Thoracic aorta (tissue), 2 donors: Measurements from ENCODE around the gene RIMS4. TPM values are rescaled to one million over a fixed set of nuclear protein-coding genes. Genes with fewer than 3 reads are reported as not detected.
A peak's percentile ranks its signal among the peaks of the same experiment; 100 is the strongest.

ENCODE experiments used
- ATAC-seq: fragments of 150-250 bp; one replicate; pipeline ENCODE4 v1.8.0; 2017; ENCODE audit warnings: low read depth; ENCODE audit not compliant: insufficient number of reproducible peaks, low FRiP score
- DNase-seq: peaks from one replicate; pipeline ENCODE4 v3.0.0-alpha.2; 2020; ENCODE audit warnings: low spot score
- H3K27ac ChIP-seq, 2 donors: fragments of 200-600 bp; sonication (generic); 1 replicate in 1 of 2; 2 replicates in 1 of 2; pipeline ENCODE4 v1.5.1; 2016; ENCODE audit warnings: mild to moderate bottlenecking in 2 of 2, moderate library complexity in 2 of 2
- H3K27me3 ChIP-seq: fragments of 200-600 bp; sonication (generic); replicated peaks from 2 replicates; pipeline ENCODE4 v1.6.0; 2016; ENCODE audit warnings: mild to moderate bottlenecking; ENCODE audit not compliant: insufficient read depth
- H3K36me3 ChIP-seq: fragments of 200-600 bp; sonication (generic); one replicate; pipeline ENCODE4 v1.5.1; 2016
- H3K4me1 ChIP-seq, 2 donors: fragments of 200-600 bp; sonication (generic); 1 replicate in 1 of 2; 2 replicates in 1 of 2; pipeline versions ENCODE4 v1.5.1 to v1.6.0; 2016; ENCODE audit warnings: low read depth in 2 of 2, mild to moderate bottlenecking in 1 of 2; ENCODE audit not compliant: control insufficient read depth in 1 of 2
- H3K4me3 ChIP-seq: fragments of 200-600 bp; sonication (generic); 2 replicates; pipeline ENCODE4 v1.5.1; 2016; ENCODE audit warnings: mild to moderate bottlenecking
- H3K9me3 ChIP-seq: fragments of 200-600 bp; sonication (generic); 2 replicates; pipeline ENCODE4 v1.5.1; 2016
- CTCF ChIP-seq: fragments of 200-600 bp; sonication (generic); IDR thresholded peaks from one replicate; pipeline ENCODE4 v1.5.1; 2019; ENCODE audit warnings: antibody characterized with exemption
- total RNA-seq, 2 donors: library from RNA; depleted of rRNA; stranded (reverse); fragments of >200 nt; gene quantifications; one replicate each; pipeline versions ENCODE4 v1.1.0 to v1.2.3, GENCODE V29; 2016

The RIMS4 gene
- total RNA-seq, 2 donors from 2014 or later: 2.4 to 13.5 TPM

- DNase-seq (no peak), ATAC-seq (no peak)
- no peak for TF ChIP-seq CTCF
- Histone ChIP-seq H3K36me3 (no peaks in the 10 kb centered on the region), H3K27me3 (peaks cover 8% of the 10 kb centered on the region), H3K9me3 (peaks cover 7% of the 10 kb centered on the region), H3K27ac (no peak overlapping the region), H3K4me3 (no peak overlapping the region), H3K4me1 (peaks cover 5 to 13% of the 10 kb centered on the region in 2 donors)
Measured at GRCh38 chr20:44811150-44811685, 872 bp upstream of the RIMS4 start.

DNA sequence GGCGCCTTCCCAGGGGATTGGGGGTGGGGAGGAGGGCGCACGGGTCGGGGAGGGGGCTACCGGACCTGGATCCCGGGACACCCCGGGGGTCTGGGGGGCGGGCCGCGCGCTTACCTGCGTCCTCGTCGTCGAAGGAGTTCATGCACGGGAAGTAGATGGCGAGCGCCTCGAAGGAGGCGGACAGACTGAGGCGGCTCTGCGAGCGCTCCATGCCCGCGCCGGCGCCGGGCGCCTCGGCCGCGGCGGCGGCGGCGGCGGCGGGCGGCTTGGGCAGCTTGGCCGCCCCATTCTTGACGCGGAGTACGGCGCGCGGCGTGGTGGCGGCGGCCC is 320 bp downstream of the RIMS4 start:
- no peak for ATAC-seq
- Histone ChIP-seq H3K36me3 (no peaks in the 10 kb centered on the region), H3K27me3 (peaks cover 8% of the 10 kb centered on the region), H3K4me3 (peak overlapping the region; percentile 63), H3K4me1 (peaks cover 5 to 23% of the 10 kb centered on the region in 2 donors), H3K27ac (no peak overlapping the region), H3K9me3 (peaks cover 7% of the 10 kb centered on the region)
- TF ChIP-seq CTCF: no peak
- no peak for DNase-seq

DNA sequence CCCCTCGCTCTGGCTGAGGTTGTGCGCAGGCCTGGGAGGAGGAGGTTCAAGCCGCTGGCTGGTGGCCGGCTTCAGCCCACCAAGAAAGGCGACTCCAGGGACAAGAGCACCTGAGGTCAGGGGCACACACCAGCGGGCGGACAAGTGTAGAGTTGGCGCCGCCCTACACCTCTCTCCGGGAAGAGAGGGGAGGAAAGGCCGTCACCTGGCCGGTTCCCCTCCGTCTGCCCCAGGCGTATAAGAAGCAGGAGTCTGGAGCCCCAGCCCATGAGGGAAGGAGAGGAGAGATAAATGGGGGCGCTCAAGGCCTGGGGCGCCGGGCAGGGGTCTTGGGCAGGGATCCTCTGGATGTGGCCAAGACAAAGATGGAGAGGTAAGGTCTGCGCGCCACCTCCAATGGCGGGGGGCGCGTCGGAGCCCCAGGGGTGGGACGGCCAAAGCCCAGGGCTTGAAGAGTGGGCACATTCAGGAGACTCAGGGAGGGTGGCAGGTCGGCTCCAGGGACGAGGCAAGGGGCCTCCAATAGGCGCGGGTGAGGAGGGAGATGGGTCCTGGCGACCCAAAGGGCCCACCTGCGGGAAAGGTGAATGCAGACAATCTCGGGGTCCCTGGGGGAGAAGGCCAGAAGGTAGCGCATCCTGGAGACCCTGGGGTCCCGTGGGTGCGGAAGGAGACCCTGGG is 826 bp downstream of the RIMS4 start:
- no peak for DNase-seq
- Histone ChIP-seq H3K27ac (no peak overlapping the region), H3K4me3 (peak overlapping the region; percentile 63), H3K36me3 (no peaks in the 10 kb centered on the region), H3K27me3 (peaks cover 8% of the 10 kb centered on the region), H3K9me3 (peaks cover 7% of the 10 kb centered on the region), H3K4me1 (peaks cover 5 to 23% of the 10 kb centered on the region in 2 donors)
- no peak for TF ChIP-seq CTCF
- ATAC-seq: no peak

DNA sequence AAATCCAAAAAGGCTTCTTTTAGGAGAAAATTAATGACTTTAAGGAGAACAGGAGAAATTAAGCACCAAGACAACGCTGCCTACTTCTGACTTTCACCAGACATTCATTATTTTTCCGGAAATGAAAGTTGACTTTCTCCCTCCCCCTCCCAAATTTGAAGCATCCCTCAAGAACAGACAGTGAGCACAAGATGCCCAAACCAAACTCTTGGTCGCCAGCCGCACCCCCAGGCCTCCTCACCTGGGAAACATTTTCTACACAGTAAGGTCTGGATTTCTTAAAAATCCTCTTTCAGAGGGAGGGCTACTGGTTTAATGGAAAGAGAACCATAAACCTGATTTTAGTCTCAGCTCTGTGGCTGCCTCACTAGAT is 2.7 kb downstream of the RIMS4 start:
- Histone ChIP-seq H3K27ac (no peak overlapping the region), H3K4me3 (no peak overlapping the region)
- ATAC-seq: no peak

More for the DNA sequence above, 2.7 kb downstream of the RIMS4 start:
- Histone ChIP-seq H3K4me1 (peaks cover 5 to 31% of the 10 kb centered on the region in 2 donors), H3K9me3 (peaks cover 7% of the 10 kb centered on the region), H3K27me3 (peaks cover 8% of the 10 kb centered on the region), H3K36me3 (no peaks in the 10 kb centered on the region)
- no peak for TF ChIP-seq CTCF
- DNase-seq: no peak
